K562 (cell line): ENCODE measurements around the gene CNPY3. TPM values are rescaled to one million over a fixed set of nuclear protein-coding genes. Genes with fewer than 3 reads are reported as not detected.

Experiments
- ATAC-seq: fragments of 200-7000 bp; cut with Tn5 transposase; 3 replicates; pipeline ENCODE4 v1.9.1; 2020; ENCODE audit warnings: moderate library complexity
- BruUV-seq: library from RNA; stranded (reverse); fragments of 400-500 nt; replicated peaks from 2 replicates; lab custom pipeline; 2021; lab: Mats Ljungman, UMichigan
- CTCF ChIA-PET: fragments of 300-600 bp; formaldehyde crosslinking; extraction: SDS; loops from one replicate; lab custom pipeline; 2021; ENCODE audit warnings: low intra/inter-chr PET ratio; lab: Yijun Ruan, JAX
- POLR2A ChIA-PET: fragments of 300-600, 350-650 bp; sonication (Branson Sonifier 250); formaldehyde crosslinking; extraction: SDS; loops from one replicate; lab custom pipeline; 2021; ENCODE audit warnings: antibody characterized with exemption, inconsistent platforms; lab: Yijun Ruan, JAX
- DNase-seq, 4 experiments: peaks; one replicate each; pipeline versions ENCODE4 v3.0.0 to v3.0.0-alpha.2; 2011 to 2018; ENCODE audit warnings: low spot score in 3 of 4, mixed read lengths in 3 of 4; ENCODE audit errors: extremely low read depth in 1 of 4
- FAIRE-seq: peaks from 2 replicates; lab custom pipeline; 2011; peaks lifted over from hg19 to GRCh38; lab: Jason Lieb, UNC
- H2AFZ ChIP-seq: 2 replicates; pipeline ENCODE4 v1.6.0; 2011; ENCODE audit warnings: low read depth, low read length, control low read depth, inconsistent platforms
- H3K27ac ChIP-seq: fragments of 200-600 bp; 3 replicates; pipeline ENCODE4 v1.8.0; 2011; ENCODE audit warnings: low read depth, mild to moderate bottlenecking, control low read depth, inconsistent platforms, low read length, moderate library complexity, mixed read lengths; ENCODE audit errors: extremely low read depth
- H3K27me3 ChIP-seq, 2 experiments: fragments of 300-600 bp in 1 of 2; 2 replicates in 1 of 2; 3 replicates in 1 of 2; pipeline versions ENCODE4 v1.6.0 to v1.8.0; 2011; ENCODE audit warnings: inconsistent platforms in 2 of 2, low read length in 2 of 2, mild to moderate bottlenecking in 1 of 2, mixed read lengths in 1 of 2, moderate library complexity in 1 of 2; ENCODE audit not compliant: control insufficient read depth in 2 of 2, insufficient read depth in 2 of 2
- H3K36me3 ChIP-seq: fragments of 300-600 bp; 3 replicates; pipeline ENCODE4 v1.8.0; 2011; ENCODE audit warnings: mild to moderate bottlenecking, low read length, inconsistent platforms; ENCODE audit not compliant: control insufficient read depth, insufficient read depth
- H3K4me1 ChIP-seq, 2 experiments: fragments of 200-600 bp in 1 of 2; replicated peaks in 1 of 2; 2 replicates in 1 of 2; 3 replicates in 1 of 2; pipeline versions ENCODE4 v1.5.1 to v1.8.0; 2011; ENCODE audit warnings: inconsistent platforms in 2 of 2, low read length in 2 of 2, mild to moderate bottlenecking in 1 of 2, mixed read lengths in 1 of 2, moderate library complexity in 1 of 2; ENCODE audit not compliant: control insufficient read depth in 2 of 2, insufficient read depth in 2 of 2
- H3K4me2 ChIP-seq: 2 replicates; pipeline ENCODE4 v1.6.1; 2011; ENCODE audit warnings: low read length, control low read depth, inconsistent platforms, mixed read lengths; ENCODE audit not compliant: insufficient read depth
- H3K4me3 ChIP-seq: fragments of 200-600 bp; sonication (generic), shearing (Covaris generic); 2 replicates; pipeline ENCODE4 v1.5.1; 2016; ENCODE audit warnings: control low read depth, inconsistent platforms
- H3K79me2 ChIP-seq: fragments of 200-600 bp; 3 replicates; pipeline ENCODE4 v1.8.0; 2011; ENCODE audit warnings: low read length, inconsistent platforms; ENCODE audit not compliant: control insufficient read depth, insufficient read depth
- H3K9ac ChIP-seq, 2 experiments: 2 replicates each; pipeline versions ENCODE4 v1.6.0 to v1.6.1; 2011; ENCODE audit warnings: low read depth in 2 of 2, low read length in 2 of 2, control low read depth in 1 of 2, inconsistent platforms in 1 of 2, mild to moderate bottlenecking in 1 of 2, mixed read lengths in 1 of 2; ENCODE audit not compliant: insufficient read depth in 1 of 2
- H3K9me1 ChIP-seq: one replicate; pipeline ENCODE4 v1.6.0; 2011; ENCODE audit warnings: inconsistent platforms, mild to moderate bottlenecking, low read length, moderate library complexity; ENCODE audit not compliant: control insufficient read depth, insufficient read depth
- H3K9me3 ChIP-seq: replicated peaks from 2 replicates; pipeline ENCODE4 v1.5.1; 2011; ENCODE audit warnings: low read depth, low read length, inconsistent platforms; ENCODE audit not compliant: control insufficient read depth, insufficient read depth
- H4K20me1 ChIP-seq: replicated peaks from 2 replicates; pipeline ENCODE4 v1.6.1; 2011; ENCODE audit warnings: low read length, inconsistent platforms, mixed read lengths; ENCODE audit not compliant: control insufficient read depth, insufficient read depth
- IRF2 ChIP-seq: sonication (generic); formaldehyde crosslinking; IDR thresholded peaks from 2 replicates; pipeline ENCODE4 v1.8.1; 2022; ENCODE audit warnings: mild to moderate bottlenecking, missing genetic modification reagents
- MYBL2 ChIP-seq, 2 experiments: fragments of 450-650 bp in 1 of 2; sonication (generic) in 1 of 2; formaldehyde crosslinking in 1 of 2; IDR thresholded peaks; 2 replicates each; pipeline versions ENCODE4 v1.6.1 to v1.8.1; 2017 to 2022; ENCODE audit warnings: borderline replicate concordance in 1 of 2, inconsistent platforms in 1 of 2, low read depth in 1 of 2, mild to moderate bottlenecking in 1 of 2, missing genetic modification reagents in 1 of 2, moderate library complexity in 1 of 2
- OTX1 ChIP-seq: fragments of 450-650 bp; formaldehyde crosslinking; IDR thresholded peaks from 2 replicates; pipeline ENCODE4 v1.4.0; 2022; ENCODE audit warnings: mild to moderate bottlenecking
- POLR2G ChIP-seq: fragments of 200-400 bp; formaldehyde crosslinking; IDR thresholded peaks from 2 replicates; pipeline ENCODE4 v1.6.1; 2017; ENCODE audit warnings: low read depth, mild to moderate bottlenecking, antibody characterized with exemption, low read length, moderate library complexity
- WGBS: fragments of 100-300 bp; shearing (Covaris generic); methylation state at CpG from one replicate; pipeline ENCODE4 v1.1.6; 2016; ENCODE audit warnings: low coverage, mixed read lengths; ENCODE audit not compliant: insufficient coverage; ENCODE audit errors: missing lambda C conversion rate; 5-methylcytosine and 5-hydroxymethylcytosine counted together
- in situ Hi-C: fragments of 300-500 bp; cut with MboI; formaldehyde crosslinking; loops from 4 replicates; pipeline ENCODE4 v1.15.0; 2018; ENCODE audit warnings: inconsistent platforms, mixed read lengths
- intact Hi-C: fragments of 100-400 bp; cut with micrococcal nuclease; formaldehyde crosslinking; loops from 2 replicates; pipeline ENCODE4 v1.14.2; 2022
- polyA plus RNA-seq, 8 experiments: library from polyadenylated mRNA; depleted of rRNA in 4 of 8; stranded (reverse) in 5 of 8; unstranded in 3 of 8; fragments of >200 nt; fragmentation: Nextera tagmentation in 2 of 8; fragmentation: Illumina TruSeq in 1 of 8; extraction: Ambion mirVana in 2 of 8; extraction: Trizol in 1 of 8; gene quantifications; 2 replicates each; pipeline versions ENCODE4 v1.2.1 to v1.2.3, GENCODE V29; 2011 to 2014; ENCODE audit warnings: inconsistent platforms in 1 of 8, missing spikeins in 1 of 8
- total RNA-seq, 7 experiments: library from RNA; depleted of rRNA in 6 of 7; stranded (reverse); fragments of >200 nt in 6 of 7; fragmentation: Illumina TruSeq in 2 of 7; extraction: Trizol in 2 of 7; gene quantifications; 2 replicates each; pipeline versions ENCODE4 v1.2.1 to v1.2.3, GENCODE V29; 2011 to 2021; ENCODE audit warnings: low replicate concordance in 1 of 7
- TF ChIP-seq, protein P1 (sequence below), 2 experiments: fragments of 450-650 bp; IDR thresholded peaks; 2 replicates each; pipeline ENCODE4 v1.6.1; 2018; ENCODE audit warnings: mild to moderate bottlenecking in 2 of 2, low read depth in 1 of 2; ENCODE audit not compliant: partially characterized antibody in 2 of 2
- TF ChIP-seq, protein P2 (sequence below): fragments of 450-650 bp; IDR thresholded peaks from 2 replicates; pipeline ENCODE4 v1.7.0; 2016; ENCODE audit warnings: borderline replicate concordance
- TF ChIP-seq, protein P3 (sequence below): fragments of 250-450 bp; sonication (Bioruptor Pico); IDR thresholded peaks from 2 replicates; pipeline ENCODE4 v1.8.0; 2022; ENCODE audit warnings: moderate library complexity, mild to moderate bottlenecking, inconsistent platforms

Gene CNPY3
- total and polyA plus RNA-seq, 9 of the 15 experiments (the other 6 are each of a cell fraction or from before 2014, with no cell fraction given), result 2.4 to 37.4 (median 21.2) TPM

DNA sequence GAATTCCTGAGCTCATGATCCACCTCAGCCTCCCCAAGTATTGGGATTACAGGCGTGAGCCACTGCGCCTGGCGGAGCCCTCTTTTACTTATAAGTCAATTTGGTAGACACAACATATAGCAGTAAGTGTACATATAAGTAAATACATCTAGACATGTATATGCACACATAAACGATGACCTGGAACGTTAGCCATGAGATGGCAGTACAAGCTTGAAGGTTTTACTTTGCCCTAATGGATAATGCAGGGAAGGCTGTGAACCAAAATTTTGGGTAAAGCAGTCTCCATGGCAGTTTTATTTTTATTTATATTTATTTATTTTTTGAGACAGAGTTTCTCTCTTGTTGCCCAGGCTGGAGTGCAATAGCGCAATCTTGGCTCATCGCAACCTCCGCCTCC, 28.8 kb downstream of the CNPY3 start (continued):
- TF ChIP-seq OTX1 (no peak), IRF2 (no peak)
- TF ChIP-seq, all 486 proteins: peak for 3

DNA sequence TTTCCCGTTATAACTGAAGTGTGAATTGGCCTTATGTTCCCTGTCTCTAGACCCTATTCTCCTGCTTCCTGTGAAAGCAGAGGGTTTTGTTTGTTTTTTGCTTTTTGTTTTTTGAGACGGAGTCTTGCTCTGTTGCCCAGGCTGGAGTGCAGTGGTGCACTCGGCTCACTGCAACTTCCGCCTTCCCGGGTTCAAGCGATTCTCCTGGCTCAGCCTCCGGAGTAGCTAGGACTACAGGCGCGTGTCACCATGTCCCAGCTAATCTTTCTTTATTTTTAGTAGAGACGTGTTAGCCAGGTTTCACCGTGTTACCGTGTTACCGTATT, 30.6 kb downstream of the CNPY3 start:
- FAIRE-seq (peak; percentile 51), DNase-seq (no peak), ATAC-seq (no peak)
- Histone ChIP-seq H3K9me1 (no peaks in the 10 kb centered on the region), H3K27me3 (no peaks in the 10 kb centered on the region), H2AFZ (no peak overlapping the region), H3K27ac (no peak overlapping the region), H3K79me2 (no peaks in the 10 kb centered on the region), H4K20me1 (no peaks in the 10 kb centered on the region), H3K4me1 (peaks cover 0 to 14% of the 10 kb centered on the region in 2 experiments; a peak in 2 of 5 replicates), H3K9ac (no peak overlapping the region; a peak in 1 of 4 replicates), H3K4me2 (no peak overlapping the region), H3K9me3 (no peaks in the 10 kb centered on the region), H3K36me3 (peaks cover 13% of the 10 kb centered on the region; the same call in 1 of the 3 replicates), H3K4me3 (no peak overlapping the region)
- no TSS peak for BruUV-seq
- in situ Hi-C loops (no loop called here), intact Hi-C loops (loop anchor here (5.0 kb wide), 1 partner anchor 58 kb away; no protein-coding TSS in a partner anchor)
- TF ChIP-seq, protein P1, sequence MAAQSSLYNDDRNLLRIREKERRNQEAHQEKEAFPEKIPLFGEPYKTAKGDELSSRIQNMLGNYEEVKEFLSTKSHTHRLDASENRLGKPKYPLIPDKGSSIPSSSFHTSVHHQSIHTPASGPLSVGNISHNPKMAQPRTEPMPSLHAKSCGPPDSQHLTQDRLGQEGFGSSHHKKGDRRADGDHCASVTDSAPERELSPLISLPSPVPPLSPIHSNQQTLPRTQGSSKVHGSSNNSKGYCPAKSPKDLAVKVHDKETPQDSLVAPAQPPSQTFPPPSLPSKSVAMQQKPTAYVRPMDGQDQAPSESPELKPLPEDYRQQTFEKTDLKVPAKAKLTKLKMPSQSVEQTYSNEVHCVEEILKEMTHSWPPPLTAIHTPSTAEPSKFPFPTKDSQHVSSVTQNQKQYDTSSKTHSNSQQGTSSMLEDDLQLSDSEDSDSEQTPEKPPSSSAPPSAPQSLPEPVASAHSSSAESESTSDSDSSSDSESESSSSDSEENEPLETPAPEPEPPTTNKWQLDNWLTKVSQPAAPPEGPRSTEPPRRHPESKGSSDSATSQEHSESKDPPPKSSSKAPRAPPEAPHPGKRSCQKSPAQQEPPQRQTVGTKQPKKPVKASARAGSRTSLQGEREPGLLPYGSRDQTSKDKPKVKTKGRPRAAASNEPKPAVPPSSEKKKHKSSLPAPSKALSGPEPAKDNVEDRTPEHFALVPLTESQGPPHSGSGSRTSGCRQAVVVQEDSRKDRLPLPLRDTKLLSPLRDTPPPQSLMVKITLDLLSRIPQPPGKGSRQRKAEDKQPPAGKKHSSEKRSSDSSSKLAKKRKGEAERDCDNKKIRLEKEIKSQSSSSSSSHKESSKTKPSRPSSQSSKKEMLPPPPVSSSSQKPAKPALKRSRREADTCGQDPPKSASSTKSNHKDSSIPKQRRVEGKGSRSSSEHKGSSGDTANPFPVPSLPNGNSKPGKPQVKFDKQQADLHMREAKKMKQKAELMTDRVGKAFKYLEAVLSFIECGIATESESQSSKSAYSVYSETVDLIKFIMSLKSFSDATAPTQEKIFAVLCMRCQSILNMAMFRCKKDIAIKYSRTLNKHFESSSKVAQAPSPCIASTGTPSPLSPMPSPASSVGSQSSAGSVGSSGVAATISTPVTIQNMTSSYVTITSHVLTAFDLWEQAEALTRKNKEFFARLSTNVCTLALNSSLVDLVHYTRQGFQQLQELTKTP (IDR thresholded peaks at IDR 0.05; ENCODE audit: low read depth in 1 of 2, partially characterized antibody in 2 of 2), result no peak
- no peak for TF ChIP-seq OTX1
- TF ChIP-seq, protein P2, sequence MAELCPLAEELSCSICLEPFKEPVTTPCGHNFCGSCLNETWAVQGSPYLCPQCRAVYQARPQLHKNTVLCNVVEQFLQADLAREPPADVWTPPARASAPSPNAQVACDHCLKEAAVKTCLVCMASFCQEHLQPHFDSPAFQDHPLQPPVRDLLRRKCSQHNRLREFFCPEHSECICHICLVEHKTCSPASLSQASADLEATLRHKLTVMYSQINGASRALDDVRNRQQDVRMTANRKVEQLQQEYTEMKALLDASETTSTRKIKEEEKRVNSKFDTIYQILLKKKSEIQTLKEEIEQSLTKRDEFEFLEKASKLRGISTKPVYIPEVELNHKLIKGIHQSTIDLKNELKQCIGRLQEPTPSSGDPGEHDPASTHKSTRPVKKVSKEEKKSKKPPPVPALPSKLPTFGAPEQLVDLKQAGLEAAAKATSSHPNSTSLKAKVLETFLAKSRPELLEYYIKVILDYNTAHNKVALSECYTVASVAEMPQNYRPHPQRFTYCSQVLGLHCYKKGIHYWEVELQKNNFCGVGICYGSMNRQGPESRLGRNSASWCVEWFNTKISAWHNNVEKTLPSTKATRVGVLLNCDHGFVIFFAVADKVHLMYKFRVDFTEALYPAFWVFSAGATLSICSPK, result no peak
- TF ChIP-seq, protein P3, sequence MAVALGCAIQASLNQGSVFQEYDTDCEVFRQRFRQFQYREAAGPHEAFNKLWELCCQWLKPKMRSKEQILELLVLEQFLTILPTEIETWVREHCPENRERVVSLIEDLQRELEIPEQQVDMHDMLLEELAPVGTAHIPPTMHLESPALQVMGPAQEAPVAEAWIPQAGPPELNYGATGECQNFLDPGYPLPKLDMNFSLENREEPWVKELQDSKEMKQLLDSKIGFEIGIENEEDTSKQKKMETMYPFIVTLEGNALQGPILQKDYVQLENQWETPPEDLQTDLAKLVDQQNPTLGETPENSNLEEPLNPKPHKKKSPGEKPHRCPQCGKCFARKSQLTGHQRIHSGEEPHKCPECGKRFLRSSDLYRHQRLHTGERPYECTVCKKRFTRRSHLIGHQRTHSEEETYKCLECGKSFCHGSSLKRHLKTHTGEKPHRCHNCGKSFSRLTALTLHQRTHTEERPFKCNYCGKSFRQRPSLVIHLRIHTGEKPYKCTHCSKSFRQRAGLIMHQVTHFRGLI (CRISPR knock-in tag), result no peak
- TF ChIP-seq POLR2G, result no peak
- no peak for TF ChIP-seq MYBL2 (IDR thresholded peaks at IDR 0.05; ENCODE audit: low read depth)
- no peak for TF ChIP-seq MYBL2 (CRISPR knock-in tag; IDR thresholded peaks at IDR 0.05; ENCODE audit: borderline replicate concordance)
- ChIA-PET POLR2A (interaction anchor here (0.6 to 0.9 kb wide), 4 partner anchors 10 to 214 kb away, joined by 3 to 5 read pairs (median 3); no protein-coding TSS in a partner anchor), CTCF (no interaction called here)
- 51% methylated on average over 13 of the region's 13 CpGs for WGBS
